Measurements from ENCODE around the gene KRT34.
"Not testable (repeated sequence)": the region's sequence is repeated elsewhere in the genome, so short reads cannot be mapped to it uniquely, and the experiment has no call there.

KRT34 gene

DNA sequence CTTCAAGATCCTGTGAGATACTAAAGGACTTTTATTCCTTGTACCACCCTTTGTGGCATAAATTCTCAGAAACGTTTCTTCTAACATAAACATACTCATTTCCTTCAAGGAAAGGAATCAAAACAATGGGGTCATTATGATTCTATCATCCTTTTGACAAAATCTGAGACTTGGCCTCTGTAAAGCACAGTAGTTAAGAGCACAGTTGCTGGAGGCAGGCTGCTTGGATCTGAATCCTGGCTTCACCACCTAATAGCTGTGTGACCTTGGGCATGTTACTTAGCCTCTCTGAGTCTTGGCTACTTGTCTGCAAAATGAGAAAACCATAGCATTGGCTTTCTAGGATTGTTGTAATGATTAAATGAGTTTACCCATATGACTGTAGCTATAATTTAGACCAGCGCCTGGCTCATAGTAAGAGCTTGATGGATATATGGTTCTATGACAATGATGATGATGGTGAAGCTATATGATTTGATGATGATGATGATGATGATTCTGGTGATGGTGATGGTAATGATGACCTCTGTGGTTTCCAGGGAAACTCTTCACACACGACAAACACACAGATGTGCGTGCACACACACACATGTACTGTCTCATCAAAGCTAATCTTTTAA, 21.4 kb upstream of the KRT34 start:
- DNase-seq, result no peak

GRCh38 chr17:41402161-41402560, 20.1 kb upstream of the KRT34 start:
- DNase-seq, result no peak

DNA sequence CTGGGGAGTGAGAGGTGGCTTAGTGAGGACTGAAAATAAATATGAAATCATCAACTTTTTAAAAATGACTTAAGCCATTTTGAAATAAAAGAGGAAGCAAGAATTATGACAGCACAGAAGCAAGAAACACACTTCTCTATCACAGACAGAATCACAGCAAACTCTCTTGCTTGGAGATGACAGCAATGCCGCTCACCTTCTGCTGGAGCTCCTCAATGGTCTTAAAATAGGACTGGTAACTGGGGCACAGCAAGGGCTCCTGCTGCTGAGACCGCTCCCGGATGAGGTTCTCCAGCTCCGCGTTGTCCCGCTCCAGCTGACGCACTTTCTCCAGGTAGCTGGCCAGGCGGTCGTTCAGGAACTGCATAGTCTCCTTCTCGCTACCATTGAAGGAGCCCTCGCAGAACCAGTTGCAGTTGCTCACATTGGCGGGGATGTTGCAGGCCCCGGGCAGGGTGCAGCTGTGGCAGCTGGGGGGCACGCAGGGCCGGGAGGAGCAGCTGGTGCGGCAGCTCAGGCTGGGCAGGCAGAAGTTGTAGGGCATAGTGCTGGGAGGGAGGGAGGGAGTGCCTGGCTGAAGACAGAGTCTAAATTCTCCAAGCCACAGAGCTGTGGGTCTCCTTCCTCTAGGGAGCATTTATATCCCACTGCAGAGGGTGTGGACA, 15.0 kb upstream of the KRT34 start, which contains the start of gene KRT31:
Gene KRT31 (minus strand): TSS at position 613 of the 665 bp plus-strand sequence. CDS start 69 bp downstream, at position 544.
- no peak for DNase-seq

- DNase-seq, result no peak
Observed at GRCh38 chr17:41396340-41396739, 14.2 kb upstream of the KRT34 start.

- DNase-seq, result no peak
Observed at GRCh38 chr17:41395611-41396010, 13.5 kb upstream of the KRT34 start.

DNA sequence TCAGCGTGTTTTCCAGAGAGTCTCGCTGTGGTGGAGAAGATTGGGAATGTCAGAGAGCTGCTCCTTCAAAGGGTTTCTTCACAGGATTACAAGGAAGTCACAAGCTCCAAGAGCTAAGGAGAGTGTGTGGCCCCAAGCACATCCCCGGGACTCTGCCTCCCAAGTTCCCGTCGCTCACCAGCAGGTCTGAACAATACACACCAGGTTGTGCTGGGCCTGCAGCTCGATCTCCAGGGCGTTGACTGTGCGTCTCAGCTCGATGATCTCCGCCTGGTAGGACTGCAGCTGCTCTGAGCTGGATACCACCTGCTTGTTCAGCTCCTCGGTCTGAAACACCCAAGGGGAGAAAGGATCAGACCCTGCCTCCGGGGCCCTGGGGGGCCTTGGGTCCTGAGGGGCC, 12.9 kb upstream of the KRT34 start:
- DNase-seq, result not testable (repeated sequence)

DNA sequence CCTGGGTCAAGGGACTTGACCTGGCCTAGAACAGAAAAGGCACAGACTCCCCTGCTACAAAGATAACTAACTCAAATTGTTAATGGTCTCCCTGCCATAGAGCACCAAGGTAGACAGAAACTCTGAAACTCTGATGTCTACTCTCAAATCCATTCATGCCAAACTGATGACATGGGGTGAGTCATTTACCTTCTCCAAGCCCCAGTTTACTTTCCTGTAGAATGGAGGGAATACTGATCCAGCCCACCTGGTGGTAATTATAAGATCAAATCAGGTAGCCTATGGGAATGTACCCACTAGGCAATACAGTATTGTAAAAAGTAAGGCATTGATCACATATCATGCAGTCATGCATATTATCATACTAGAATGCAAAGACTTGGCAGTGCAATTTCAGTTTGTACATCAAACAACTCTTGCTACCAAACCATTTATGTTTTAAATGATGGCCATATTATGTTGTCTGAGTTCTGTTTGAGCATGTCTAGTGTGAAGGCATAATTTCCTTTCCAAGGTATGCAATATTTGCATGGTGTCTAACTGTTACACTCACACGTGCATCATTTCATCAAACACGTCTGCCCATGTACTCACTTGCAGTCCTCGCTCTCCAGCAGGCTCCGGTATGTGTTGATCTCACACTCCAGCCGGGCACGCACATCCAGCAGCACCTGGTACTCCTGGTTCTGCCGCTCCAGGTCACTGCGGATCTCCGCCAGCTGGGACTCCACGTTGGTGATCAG, 12.3 kb upstream of the KRT34 start:
- DNase-seq, result no peak

DNA sequence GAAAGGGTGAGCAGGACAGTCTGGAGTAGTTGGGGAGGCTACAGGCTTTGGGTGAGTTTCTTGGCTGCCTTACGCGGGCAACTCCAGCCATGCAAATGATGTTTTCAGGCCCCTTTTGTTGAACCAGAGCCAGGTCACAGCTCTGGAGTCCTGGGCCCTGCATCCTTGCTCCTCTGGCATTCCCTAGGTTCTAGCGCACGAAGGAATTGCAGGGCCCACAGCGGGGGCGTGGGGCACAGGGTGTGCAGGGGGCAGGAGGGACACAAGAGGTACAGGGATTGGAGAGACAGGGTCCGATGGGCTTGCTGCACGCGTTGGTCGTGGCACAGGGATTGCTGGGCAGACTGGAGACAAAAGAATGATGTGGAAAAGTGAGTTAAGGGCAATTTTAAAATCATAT, 11.7 kb upstream of the KRT34 start:
- DNase-seq, result no peak

- no peak for DNase-seq
Observed at GRCh38 chr17:41393294-41393693, 11.2 kb upstream of the KRT34 start.

GRCh38 chr17:41392278-41392677, 10.2 kb upstream of the KRT34 start:
- DNase-seq, result no peak

DNA sequence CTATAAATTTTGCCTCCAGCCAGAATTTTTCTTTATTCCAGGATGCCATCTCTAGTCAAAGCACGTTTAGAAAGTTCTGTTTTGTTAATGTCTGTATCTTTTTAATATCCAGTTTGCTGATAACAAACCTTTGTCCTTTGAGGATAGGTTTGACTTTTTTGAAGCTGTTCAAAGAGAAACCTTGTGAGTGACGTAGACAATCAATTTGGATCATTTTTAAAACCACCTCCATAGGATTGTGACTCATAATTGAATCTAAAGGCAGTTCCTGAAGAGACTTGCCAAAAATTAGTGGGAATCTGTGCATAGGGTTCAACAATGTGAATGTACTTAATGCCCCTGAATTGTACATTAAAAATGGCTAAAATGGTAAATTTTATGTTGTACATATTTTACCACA, 9.4 kb upstream of the KRT34 start:
- no peak for DNase-seq

- no peak for DNase-seq
Observed at GRCh38 chr17:41390411-41390938, 8.4 kb upstream of the KRT34 start.

GRCh38 chr17:41387670-41388069, 5.6 kb upstream of the KRT34 start:
- no peak for DNase-seq

GRCh38 chr17:41386227-41386626, 4.1 kb upstream of the KRT34 start:
- no peak for DNase-seq

- DNase-seq, result no peak
Observed at GRCh38 chr17:41383690-41384089, 1.6 kb upstream of the KRT34 start.

GRCh38 chr17:41382394-41382793, 288 bp upstream of the KRT34 start:
- no peak for DNase-seq

DNA sequence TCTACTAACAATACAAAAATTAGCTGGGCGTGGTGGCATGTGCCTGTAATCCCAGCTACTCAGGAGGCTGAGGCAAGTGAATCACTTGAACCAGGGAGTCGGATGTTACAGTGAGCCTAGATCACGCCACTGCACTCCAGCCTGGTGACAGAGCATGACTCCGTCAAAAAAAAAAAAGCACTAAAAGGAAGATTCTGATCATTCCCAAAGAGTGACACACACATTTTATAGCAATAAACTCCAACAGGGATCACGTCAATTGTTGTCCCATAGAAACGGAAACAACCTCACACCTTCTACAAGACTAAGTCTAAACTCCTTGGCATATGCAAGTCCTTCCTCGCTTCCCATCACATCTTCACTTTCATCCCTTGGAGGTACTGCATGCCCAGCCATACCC, 2.0 kb downstream of the KRT34 start:
- DNase-seq, result not testable (repeated sequence)

- DNase-seq, result no peak
Observed at GRCh38 chr17:41377546-41377945, 4.6 kb downstream of the KRT34 start.

DNA sequence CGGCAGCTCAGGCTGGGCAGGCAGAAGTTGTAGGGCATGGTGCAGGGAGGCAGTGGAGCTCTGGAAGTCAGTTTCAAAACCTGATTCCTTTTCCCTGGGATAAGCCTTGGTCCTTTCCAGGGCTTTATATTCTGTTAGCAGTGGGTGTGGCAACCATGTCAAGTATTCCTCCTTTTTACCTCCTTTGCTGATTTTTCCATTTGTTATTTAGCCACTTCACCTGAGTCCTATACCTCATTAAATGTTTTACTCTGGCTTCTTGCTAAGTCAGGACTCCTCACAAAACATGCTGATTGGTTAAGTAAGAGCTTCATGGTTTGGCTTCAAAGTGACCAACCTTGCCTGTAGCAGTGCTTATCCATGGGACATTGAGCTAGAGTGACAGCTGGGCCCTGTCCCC, 12.4 kb downstream of the KRT34 start, which contains the start of gene KRT33B:
Gene KRT33B (minus strand): TSS at position 101 of the 400 bp plus-strand sequence. CDS start 63 bp downstream, at position 38.
- DNase-seq, result no peak

DNA sequence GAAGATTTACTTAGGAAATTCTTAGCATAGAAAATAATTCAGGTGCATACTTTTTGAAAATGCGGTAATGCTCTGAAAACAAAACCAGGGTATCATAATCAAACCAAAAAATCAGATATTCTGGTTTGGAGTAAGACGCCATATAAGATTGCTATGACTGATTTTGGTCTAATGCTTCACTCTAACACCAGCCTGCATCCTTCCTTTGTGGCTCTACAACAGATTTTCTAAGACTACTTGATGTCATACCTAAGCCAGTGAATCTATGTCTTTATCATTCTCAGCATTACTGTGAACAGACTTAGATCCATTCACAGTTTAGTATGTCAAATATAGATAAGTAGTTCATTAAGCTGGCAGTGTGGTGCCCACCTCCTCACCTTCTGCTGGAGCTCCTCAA, 13.1 kb downstream of the KRT34 start:
- DNase-seq, result no peak

GRCh38 chr17:41367426-41368075, 14.6 kb downstream of the KRT34 start:
- no peak for DNase-seq

- no peak for DNase-seq
Observed at GRCh38 chr17:41366070-41366469, 16.0 kb downstream of the KRT34 start.

GRCh38 chr17:41363881-41364280, 18.2 kb downstream of the KRT34 start:
- DNase-seq, result no peak

Measured in NCI-H2171 treated with DMSO at 0.1 percent for 48 hours (cell line).